Smooth muscle cell (in vitro differentiated cells): Measurements from ENCODE around the gene OR4Q2. TPM values are rescaled to one million over a fixed set of nuclear protein-coding genes. Genes with fewer than 3 reads are reported as not detected.

Source experiments
- DNase-seq: peaks from one replicate; lab custom pipeline; 2025; ENCODE audit not compliant: unreplicated experiment; lab: John Stamatoyannopoulos, UW
- H2AFZ ChIP-seq: fragments of 200-600 bp; sonication (generic); 2 replicates; pipeline ENCODE4 v1.6.0; 2016; ENCODE audit warnings: antibody characterized with exemption, low read depth, mild to moderate bottlenecking
- H3F3A ChIP-seq: fragments of 200-600 bp; sonication (generic); 2 replicates; pipeline ENCODE4 v1.6.0; 2017; ENCODE audit warnings: antibody characterized with exemption, low read depth
- H3K27ac ChIP-seq: fragments of 200-600 bp; sonication (generic); 2 replicates; pipeline ENCODE4 v1.5.1; 2016; ENCODE audit warnings: low read depth, mild to moderate bottlenecking
- H3K27me3 ChIP-seq: fragments of 200-600 bp; sonication (generic); 2 replicates; pipeline ENCODE4 v1.6.1; 2016; ENCODE audit warnings: low read depth, mild to moderate bottlenecking
- H3K36me3 ChIP-seq: fragments of 200-600 bp; sonication (generic); 2 replicates; pipeline ENCODE4 v1.5.1; 2016; ENCODE audit warnings: low read depth
- H3K4me1 ChIP-seq: fragments of 200-600 bp; sonication (generic); 2 replicates; pipeline ENCODE4 v1.5.1; 2016; ENCODE audit warnings: low read depth
- H3K4me2 ChIP-seq: fragments of 200-600 bp; sonication (generic); 2 replicates; pipeline ENCODE4 v1.6.0; 2016; ENCODE audit warnings: mild to moderate bottlenecking
- H3K4me3 ChIP-seq: fragments of 200-600 bp; sonication (generic); 2 replicates; pipeline ENCODE4 v1.5.1; 2016; ENCODE audit warnings: mild to moderate bottlenecking
- H3K79me2 ChIP-seq: fragments of 200-600 bp; sonication (generic); 2 replicates; pipeline ENCODE4 v1.6.0; 2016; ENCODE audit warnings: low read depth, mild to moderate bottlenecking
- H3K9ac ChIP-seq: fragments of 200-600 bp; sonication (generic); 2 replicates; pipeline ENCODE4 v1.6.0; 2016; ENCODE audit warnings: low read depth
- H3K9me3 ChIP-seq: fragments of 200-600 bp; sonication (generic); replicated peaks from 2 replicates; pipeline ENCODE4 v1.5.1; 2016; ENCODE audit warnings: low read depth
- H4K20me1 ChIP-seq: fragments of 200-600 bp; sonication (generic); 2 replicates; pipeline ENCODE4 v1.6.0; 2016; ENCODE audit warnings: low read depth
- WGBS: methylation state at CpG from one replicate; pipeline ENCODE4 v1.1.7; 2016; ENCODE audit warnings: low lambda C conversion rate; 5-methylcytosine and 5-hydroxymethylcytosine counted together
- polyA plus RNA-seq: library from polyadenylated mRNA; unstranded; fragments of >200 nt; fragmentation: Nextera tagmentation; extraction: Ambion mirVana; gene quantifications from 2 replicates; pipeline ENCODE4 v1.2.1, GENCODE V29; 2016
- total RNA-seq: library from RNA; depleted of rRNA; stranded (reverse); fragments of >200 nt; gene quantifications from 2 replicates; pipeline ENCODE4 v1.2.3, GENCODE V29; 2014
- TF ChIP-seq, protein P1 (sequence below): fragments of 200-600 bp; sonication (generic); IDR thresholded peaks from 2 replicates; pipeline ENCODE4 v1.5.1; 2017; ENCODE audit warnings: borderline replicate concordance, mild to moderate bottlenecking, antibody characterized with exemption; ENCODE audit not compliant: insufficient read depth, poor library complexity, severe bottlenecking

The OR4Q2 gene
- total and polyA plus RNA-seq, 2 experiments from 2014 or later, result not detected

- H3K4me1 ChIP-seq, result no peaks in the 10 kb centered on the region
- H3K4me3 ChIP-seq, result no peak overlapping the region
- no peak for DNase-seq
- 75% methylated on average over 6 of the region's 6 CpGs for WGBS
- no peaks in the 10 kb centered on the region for H3K79me2 ChIP-seq
- H3K9me3 ChIP-seq, result peaks cover 4% of the 10 kb centered on the region
- no peak overlapping the region for H3K27ac ChIP-seq
- no peak overlapping the region for H3K4me2 ChIP-seq
- no peaks in the 10 kb centered on the region for H3K27me3 ChIP-seq
- TF ChIP-seq, protein P1, sequence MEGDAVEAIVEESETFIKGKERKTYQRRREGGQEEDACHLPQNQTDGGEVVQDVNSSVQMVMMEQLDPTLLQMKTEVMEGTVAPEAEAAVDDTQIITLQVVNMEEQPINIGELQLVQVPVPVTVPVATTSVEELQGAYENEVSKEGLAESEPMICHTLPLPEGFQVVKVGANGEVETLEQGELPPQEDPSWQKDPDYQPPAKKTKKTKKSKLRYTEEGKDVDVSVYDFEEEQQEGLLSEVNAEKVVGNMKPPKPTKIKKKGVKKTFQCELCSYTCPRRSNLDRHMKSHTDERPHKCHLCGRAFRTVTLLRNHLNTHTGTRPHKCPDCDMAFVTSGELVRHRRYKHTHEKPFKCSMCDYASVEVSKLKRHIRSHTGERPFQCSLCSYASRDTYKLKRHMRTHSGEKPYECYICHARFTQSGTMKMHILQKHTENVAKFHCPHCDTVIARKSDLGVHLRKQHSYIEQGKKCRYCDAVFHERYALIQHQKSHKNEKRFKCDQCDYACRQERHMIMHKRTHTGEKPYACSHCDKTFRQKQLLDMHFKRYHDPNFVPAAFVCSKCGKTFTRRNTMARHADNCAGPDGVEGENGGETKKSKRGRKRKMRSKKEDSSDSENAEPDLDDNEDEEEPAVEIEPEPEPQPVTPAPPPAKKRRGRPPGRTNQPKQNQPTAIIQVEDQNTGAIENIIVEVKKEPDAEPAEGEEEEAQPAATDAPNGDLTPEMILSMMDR, result no peak
- H4K20me1 ChIP-seq, result no peaks in the 10 kb centered on the region
- no peaks in the 10 kb centered on the region for H3F3A ChIP-seq
- no peak overlapping the region for H2AFZ ChIP-seq
- no peaks in the 10 kb centered on the region for H3K36me3 ChIP-seq
- no peak overlapping the region for H3K9ac ChIP-seq
Observed at GRCh38 chr14:20031058-20031457, 29.1 kb downstream of the OR4Q2 start.

- 64% methylated on average over 3 of the region's 3 CpGs for WGBS
- H3K9ac ChIP-seq, result no peak overlapping the region
- H3K4me3 ChIP-seq, result no peak overlapping the region
- H3K4me2 ChIP-seq, result no peak overlapping the region
- no peaks in the 10 kb centered on the region for H4K20me1 ChIP-seq
- no peaks in the 10 kb centered on the region for H3K36me3 ChIP-seq
- H2AFZ ChIP-seq, result no peak overlapping the region
- H3K4me1 ChIP-seq, result no peaks in the 10 kb centered on the region
- no peak for DNase-seq
- no peaks in the 10 kb centered on the region for H3K79me2 ChIP-seq
- peaks cover 4% of the 10 kb centered on the region for H3K9me3 ChIP-seq
- TF ChIP-seq, protein P1, result no peak
- H3K27me3 ChIP-seq, result no peaks in the 10 kb centered on the region
- H3K27ac ChIP-seq, result no peak overlapping the region
- no peaks in the 10 kb centered on the region for H3F3A ChIP-seq
Observed at GRCh38 chr14:20035449-20035848, 33.5 kb downstream of the OR4Q2 start.

GRCh38 chr14:20035938-20036337 lies 34.0 kb downstream of the OR4Q2 start, which contains the start of gene OR4K13:
OR4K13 (minus strand) TSS chr14:20036038; CDS start chr14:20034758, 1,280 bp downstream.
- Histone ChIP-seq H3F3A (no peaks in the 10 kb centered on the region), H4K20me1 (no peaks in the 10 kb centered on the region), H3K27ac (no peak within 1 kb of the TSS), H3K4me1 (no peaks in the 10 kb centered on the region), H3K36me3 (no peaks in the 10 kb centered on the region), H3K4me2 (no peak within 1 kb of the TSS), H2AFZ (no peak within 1 kb of the TSS), H3K27me3 (no peaks in the 10 kb centered on the region), H3K4me3 (no peak within 1 kb of the TSS), H3K79me2 (no peaks in the 10 kb centered on the region), H3K9ac (no peak within 1 kb of the TSS), H3K9me3 (peaks cover 4% of the 10 kb centered on the region)
- no peak for DNase-seq
- TF ChIP-seq, protein P1, result no peak
- 91% methylated on average over 4 of the region's 4 CpGs for WGBS

- Histone ChIP-seq H3K27me3 (no peaks in the 10 kb centered on the region), H3K9ac (no peak overlapping the region), H3K4me2 (no peak overlapping the region), H3K79me2 (no peaks in the 10 kb centered on the region), H3F3A (no peaks in the 10 kb centered on the region), H3K4me1 (no peaks in the 10 kb centered on the region), H3K4me3 (no peak overlapping the region), H3K27ac (no peak overlapping the region), H2AFZ (no peak overlapping the region), H3K36me3 (no peaks in the 10 kb centered on the region), H3K9me3 (no peaks in the 10 kb centered on the region), H4K20me1 (no peaks in the 10 kb centered on the region)
- DNase-seq, result no peak
- WGBS, result 61% methylated on average over 5 of the region's 5 CpGs
- TF ChIP-seq, protein P1, result no peak
Observed at GRCh38 chr14:20044243-20044642, 42.3 kb downstream of the OR4Q2 start.
